GM23338 (cell line): Measurements from ENCODE around the gene TESK2.

Source experiments
- CREB1 ChIP-seq: fragments of 250-450 bp; sonication (Bioruptor Pico); IDR thresholded peaks from 2 replicates; pipeline ENCODE4 v1.5.0; 2020; ENCODE audit warnings: low read depth, mild to moderate bottlenecking, moderate library complexity
- JUNB ChIP-seq: IDR thresholded peaks from one replicate; pipeline ENCODE4 v1.6.1; 2016; ENCODE audit warnings: antibody characterized with exemption; ENCODE audit not compliant: unreplicated experiment
- POLR2AphosphoS5 ChIP-seq: IDR thresholded peaks from 2 replicates; pipeline ENCODE4 v1.6.1; 2016; ENCODE audit warnings: antibody characterized with exemption, low read depth
- REST ChIP-seq: IDR thresholded peaks from one replicate; pipeline ENCODE4 v1.6.1; 2018; ENCODE audit warnings: antibody characterized with exemption; ENCODE audit not compliant: unreplicated experiment
- ZNF114 ChIP-seq: fragments of 250-450 bp; sonication (Bioruptor Pico); IDR thresholded peaks from 2 replicates; pipeline ENCODE4 v1.5.0; 2020; ENCODE audit warnings: mild to moderate bottlenecking, moderate library complexity
- ZNF331 ChIP-seq: fragments of 250-450 bp; sonication (Bioruptor Pico); IDR thresholded peaks from 2 replicates; pipeline ENCODE4 v1.5.0; 2020; ENCODE audit warnings: low read depth, mild to moderate bottlenecking, moderate library complexity
- TF ChIP-seq, protein P1 (sequence below), 2 experiments: fragments of 200-600 bp in 1 of 2; sonication (generic) in 1 of 2; conservative IDR thresholded peaks; 2 replicates each; pipeline versions ENCODE4 v1.5.1 to v1.6.1; 2016 to 2017; ENCODE audit warnings: antibody characterized with exemption in 2 of 2, low read depth in 2 of 2, mild to moderate bottlenecking in 2 of 2, moderate library complexity in 1 of 2

DNA sequence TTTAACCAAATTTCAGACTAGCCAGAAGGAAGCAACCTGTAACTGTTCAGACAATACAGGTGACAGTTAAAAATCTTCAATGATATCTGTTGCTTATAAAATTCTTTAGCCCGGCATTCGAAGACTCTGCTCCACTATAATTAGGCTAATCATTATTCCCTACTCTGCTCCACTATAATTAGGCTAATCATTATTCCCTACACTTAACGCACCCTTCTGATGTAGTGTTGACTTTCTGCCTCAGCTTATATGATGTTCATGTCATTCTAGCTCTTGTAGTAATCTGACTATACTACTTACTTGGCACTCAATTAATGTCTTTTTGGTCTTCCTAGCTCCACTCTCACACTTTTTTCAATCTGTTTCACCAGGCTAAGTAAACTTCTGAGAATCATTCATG lies 13.3 kb downstream of the TESK2 start:
- TF ChIP-seq POLR2AphosphoS5: no peak
- TF ChIP-seq, protein P1, sequence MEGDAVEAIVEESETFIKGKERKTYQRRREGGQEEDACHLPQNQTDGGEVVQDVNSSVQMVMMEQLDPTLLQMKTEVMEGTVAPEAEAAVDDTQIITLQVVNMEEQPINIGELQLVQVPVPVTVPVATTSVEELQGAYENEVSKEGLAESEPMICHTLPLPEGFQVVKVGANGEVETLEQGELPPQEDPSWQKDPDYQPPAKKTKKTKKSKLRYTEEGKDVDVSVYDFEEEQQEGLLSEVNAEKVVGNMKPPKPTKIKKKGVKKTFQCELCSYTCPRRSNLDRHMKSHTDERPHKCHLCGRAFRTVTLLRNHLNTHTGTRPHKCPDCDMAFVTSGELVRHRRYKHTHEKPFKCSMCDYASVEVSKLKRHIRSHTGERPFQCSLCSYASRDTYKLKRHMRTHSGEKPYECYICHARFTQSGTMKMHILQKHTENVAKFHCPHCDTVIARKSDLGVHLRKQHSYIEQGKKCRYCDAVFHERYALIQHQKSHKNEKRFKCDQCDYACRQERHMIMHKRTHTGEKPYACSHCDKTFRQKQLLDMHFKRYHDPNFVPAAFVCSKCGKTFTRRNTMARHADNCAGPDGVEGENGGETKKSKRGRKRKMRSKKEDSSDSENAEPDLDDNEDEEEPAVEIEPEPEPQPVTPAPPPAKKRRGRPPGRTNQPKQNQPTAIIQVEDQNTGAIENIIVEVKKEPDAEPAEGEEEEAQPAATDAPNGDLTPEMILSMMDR (conservative IDR thresholded peaks at IDR 0.05; ENCODE audit: low read depth in 2 of 2): no peak
- TF ChIP-seq ZNF331 (CRISPR knock-in tag): no peak
- no peak for TF ChIP-seq REST
- TF ChIP-seq CREB1 (CRISPR knock-in tag): no peak
- no peak for TF ChIP-seq ZNF114 (CRISPR knock-in tag)
- TF ChIP-seq JUNB: no peak
